Measurements from ENCODE around the gene BICC1.
"Not testable (repeated sequence)": the region's sequence is repeated elsewhere in the genome, so short reads cannot be mapped to it uniquely, and the experiment has no call there.

Gene BICC1

DNA sequence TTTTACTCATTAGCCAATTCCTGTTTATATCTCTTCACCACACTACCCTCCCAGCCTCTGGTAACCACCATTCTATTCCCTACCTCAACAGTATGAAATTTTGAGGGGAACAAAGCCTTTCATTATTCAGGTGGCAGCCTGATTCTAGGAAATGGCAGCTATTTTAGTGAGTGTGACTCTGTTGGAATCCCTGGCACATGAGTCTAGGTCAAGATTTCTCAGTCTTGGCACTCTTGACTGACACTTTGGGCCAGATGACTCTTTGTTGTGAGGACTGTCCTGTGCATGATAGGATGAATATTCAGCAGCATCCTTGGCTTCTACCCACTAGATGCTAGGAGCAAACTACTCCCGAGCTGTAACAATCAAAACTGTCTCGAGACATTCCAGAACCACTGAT lies 341.0 kb downstream of the BICC1 start:
- no peak for DNase-seq (ENCODE audit: low read depth, low spot score)

DNA sequence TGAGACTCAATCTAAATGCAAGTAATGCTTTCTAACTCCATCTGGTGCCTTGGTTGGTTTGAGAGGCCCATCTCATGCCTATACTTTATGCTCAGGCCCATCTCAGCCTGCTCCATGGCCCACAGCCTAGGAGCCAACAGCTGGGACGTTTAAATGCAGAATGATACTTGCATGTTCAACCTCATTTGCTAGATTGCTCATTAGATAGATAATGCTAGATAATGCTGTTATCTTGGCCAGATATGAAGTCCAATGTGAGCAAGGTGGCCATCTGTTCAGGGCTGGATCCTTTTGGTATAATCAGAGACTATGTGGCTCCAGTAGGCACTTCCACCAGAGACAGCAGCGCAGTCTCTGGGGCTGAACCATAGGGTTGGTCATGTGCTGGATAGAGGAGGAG lies 342.1 kb downstream of the BICC1 start:
- DNase-seq (ENCODE audit: low read depth, low spot score): no peak

DNA sequence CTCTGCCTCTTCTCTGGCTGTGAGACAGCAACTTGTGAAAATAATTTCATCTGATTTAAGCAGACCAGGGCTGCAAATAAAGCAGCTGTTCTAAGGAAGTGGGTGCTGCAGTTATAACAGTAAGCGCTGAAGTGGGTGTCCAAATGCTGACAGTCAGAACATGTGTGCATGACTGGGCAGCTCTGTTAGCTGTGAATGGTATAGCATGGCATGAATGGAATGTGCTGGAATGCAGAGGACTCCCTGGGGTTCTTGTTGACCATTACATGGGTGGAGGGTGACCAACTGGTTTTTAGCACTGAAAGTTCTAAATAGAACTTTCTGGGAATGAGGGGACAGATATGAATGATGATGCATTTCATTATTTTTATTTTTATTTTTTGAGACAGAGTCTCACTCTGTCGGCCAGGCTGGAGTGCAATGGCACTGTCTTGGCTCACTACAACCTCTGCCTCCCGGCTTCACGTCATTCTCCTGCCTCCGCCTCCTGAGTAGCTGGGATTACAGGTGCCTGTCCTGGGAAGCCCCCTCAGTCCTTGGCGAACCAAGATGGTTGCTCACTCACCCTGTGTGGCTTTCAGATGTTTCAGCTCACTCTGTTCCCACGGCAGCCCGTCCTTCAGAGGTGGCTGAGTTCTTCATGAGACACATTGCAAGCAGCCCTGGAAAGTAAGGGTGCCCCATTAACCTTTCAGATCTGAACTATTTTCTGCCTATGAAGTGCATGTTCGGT lies 344.0 kb downstream of the BICC1 start:
- peak; percentile 73 for DNase-seq (ENCODE audit: low read depth, low spot score)

DNA sequence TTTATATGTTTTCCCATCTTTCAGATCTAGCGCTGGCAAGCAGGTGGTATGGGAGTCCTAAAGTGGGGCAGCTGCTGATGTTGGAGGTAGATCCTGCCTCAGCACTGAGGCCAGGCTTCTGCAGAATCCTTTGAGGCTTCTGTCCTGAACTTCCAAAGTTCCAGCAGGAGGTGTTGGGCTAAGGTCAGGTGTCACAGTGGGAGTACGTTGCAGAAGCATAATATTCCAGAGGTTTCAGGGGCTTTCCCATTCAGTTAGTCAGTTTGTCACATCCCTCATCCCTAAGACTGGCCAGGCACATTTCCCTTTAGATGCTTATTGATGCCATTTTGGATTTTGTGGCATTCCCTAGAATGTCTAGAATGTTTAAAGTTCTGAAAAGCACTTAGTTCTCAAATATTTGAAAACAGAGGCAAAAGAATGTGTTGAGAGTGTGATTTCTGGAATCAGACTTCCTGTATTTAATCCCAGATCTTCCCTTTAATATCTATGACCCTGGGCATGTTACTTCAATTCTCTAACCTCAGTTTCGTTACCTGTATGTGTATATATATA lies 344.7 kb downstream of the BICC1 start:
- no peak for DNase-seq (ENCODE audit: low read depth, low spot score)

DNA sequence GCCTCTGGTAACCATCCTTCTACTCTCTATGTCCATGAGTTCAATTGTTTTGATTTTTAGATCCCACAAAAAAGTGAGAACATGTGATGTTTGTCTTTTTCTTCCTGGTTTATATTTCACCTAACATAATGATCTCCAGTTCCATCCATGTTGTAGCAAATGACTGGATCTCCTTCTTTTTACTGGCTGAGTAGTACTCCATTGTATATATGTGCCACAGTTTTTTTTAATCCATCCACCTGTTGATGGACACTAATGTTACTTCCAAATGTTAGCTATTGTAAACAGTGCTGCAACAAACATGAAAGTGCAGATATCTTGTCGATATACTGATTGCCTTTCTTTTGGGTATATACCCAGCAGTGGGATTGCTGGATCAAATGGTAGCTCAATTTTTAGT lies 345.5 kb downstream of the BICC1 start:
- not testable (repeated sequence) for DNase-seq (ENCODE audit: low read depth, low spot score)

DNA sequence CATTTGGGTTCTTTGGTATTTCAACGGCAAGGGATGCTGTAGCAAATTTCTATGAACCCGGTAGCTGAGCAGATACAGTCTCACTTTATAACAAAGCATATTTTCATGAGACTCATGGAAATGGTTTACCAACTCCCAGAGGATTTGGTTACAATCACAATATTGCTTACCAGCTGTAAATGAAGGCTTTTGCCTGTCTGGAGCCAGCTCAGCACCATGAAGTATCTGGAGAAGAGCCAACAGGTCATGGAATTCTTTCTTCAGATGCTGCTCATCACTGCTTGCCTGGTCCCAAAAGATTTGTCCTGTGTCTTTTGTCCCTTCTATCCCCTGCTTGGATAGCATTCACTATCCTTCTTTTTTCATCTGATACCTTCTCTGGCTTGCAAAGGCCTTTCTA lies 346.9 kb downstream of the BICC1 start:
- no peak for DNase-seq (ENCODE audit: low read depth, low spot score)

DNA sequence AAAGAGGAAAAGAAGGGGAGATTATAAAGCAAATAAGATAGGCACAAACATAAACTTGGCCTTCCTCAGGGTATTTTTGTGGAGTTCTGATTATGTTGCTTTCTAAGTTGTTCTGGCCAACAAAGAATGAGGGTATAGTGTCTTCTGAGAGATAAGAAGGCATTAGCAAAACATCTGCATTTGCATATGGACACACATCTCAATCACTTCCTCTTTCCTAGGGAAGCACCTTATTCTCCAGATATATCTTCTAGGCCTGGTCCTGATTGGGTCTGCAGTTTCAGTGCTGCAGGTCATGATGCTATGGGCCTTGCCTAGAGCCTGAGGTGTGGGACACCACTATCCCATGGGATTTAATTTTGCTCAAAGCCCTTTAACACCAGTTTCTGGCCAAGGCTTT lies 355.0 kb downstream of the BICC1 start:
- DNase-seq (ENCODE audit: low read depth, low spot score): no peak

DNA sequence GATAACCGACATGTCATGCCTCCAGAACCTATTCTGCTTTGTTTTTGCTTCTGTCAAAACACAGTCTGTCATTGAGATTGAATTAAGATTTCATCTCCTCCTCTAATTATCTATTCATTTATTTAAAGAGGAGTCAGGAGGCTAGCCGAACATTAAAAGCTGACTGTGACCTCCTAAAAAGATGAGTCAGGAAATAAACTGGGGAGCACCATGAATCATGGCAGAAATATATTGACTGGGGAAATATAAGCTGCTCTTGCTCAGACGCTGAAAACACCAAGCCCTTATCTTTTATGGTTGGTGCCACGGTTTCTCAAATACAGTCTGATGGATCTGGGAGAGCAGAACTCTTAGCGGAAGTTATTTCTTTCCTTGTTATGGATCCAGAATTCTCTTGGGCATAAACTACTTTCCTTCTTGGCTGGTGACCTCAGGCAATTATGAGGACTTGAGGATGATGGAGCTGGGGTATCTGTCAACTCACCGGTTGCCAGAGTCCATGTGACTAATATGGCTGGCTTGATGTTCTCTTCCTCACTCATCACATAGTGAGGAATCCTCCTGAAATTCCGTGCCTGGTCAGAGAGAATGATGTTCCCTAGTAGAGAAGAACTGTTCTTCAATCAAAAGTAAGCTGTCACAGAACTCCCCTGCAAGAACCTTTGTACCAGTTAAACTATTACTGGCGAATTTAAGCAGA lies 356.2 kb downstream of the BICC1 start:
- no peak for DNase-seq (ENCODE audit: low read depth, low spot score)

DNA sequence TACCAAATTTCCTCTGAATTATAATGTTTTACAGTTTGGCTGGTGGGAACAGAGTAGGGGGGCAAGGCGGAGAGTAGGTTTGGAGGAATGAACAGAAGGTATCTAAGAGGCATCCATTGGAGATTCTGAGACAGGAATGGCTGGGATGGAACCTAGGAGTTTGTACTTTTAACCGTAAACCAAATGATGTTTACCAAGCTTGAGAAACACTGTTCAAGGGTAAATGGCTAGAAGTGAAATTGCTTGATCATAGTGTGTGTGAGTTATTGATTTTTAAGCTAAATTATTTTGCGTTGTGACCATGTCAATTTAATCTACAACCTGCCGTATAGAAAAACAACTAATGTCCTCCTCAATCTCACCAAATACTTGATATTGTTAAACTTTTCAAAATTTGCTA lies 357.4 kb downstream of the BICC1 start:
- no peak for DNase-seq (ENCODE audit: low read depth, low spot score)

DNA sequence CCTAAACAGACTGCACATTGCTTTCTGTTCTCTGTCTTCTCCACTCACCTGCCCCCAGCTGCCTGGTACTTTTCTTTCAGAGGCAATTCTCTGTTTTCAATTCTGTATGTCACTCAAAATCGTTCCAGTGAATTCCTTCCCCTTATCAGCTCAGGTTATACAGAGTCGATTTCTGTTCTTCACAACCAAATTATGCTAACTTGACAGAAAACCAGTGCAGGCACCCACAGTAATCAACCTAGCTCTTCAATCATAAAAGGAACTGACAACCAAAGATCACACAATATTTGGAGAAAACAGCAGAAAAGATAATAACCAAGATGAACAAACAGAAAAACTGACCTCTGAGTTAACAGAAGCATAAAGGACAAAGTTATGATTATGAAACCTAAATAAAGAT lies 360.5 kb downstream of the BICC1 start:
- no peak for DNase-seq (ENCODE audit: low read depth, low spot score)
